Measurements from ENCODE around the gene BCAS1.

GRCh38 chr20:53990003-53990402 is 80.4 kb downstream of the BCAS1 start:
- TF ChIP-seq, protein P1, sequence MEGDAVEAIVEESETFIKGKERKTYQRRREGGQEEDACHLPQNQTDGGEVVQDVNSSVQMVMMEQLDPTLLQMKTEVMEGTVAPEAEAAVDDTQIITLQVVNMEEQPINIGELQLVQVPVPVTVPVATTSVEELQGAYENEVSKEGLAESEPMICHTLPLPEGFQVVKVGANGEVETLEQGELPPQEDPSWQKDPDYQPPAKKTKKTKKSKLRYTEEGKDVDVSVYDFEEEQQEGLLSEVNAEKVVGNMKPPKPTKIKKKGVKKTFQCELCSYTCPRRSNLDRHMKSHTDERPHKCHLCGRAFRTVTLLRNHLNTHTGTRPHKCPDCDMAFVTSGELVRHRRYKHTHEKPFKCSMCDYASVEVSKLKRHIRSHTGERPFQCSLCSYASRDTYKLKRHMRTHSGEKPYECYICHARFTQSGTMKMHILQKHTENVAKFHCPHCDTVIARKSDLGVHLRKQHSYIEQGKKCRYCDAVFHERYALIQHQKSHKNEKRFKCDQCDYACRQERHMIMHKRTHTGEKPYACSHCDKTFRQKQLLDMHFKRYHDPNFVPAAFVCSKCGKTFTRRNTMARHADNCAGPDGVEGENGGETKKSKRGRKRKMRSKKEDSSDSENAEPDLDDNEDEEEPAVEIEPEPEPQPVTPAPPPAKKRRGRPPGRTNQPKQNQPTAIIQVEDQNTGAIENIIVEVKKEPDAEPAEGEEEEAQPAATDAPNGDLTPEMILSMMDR (IDR thresholded peaks at IDR 0.05) = no peak
- TF ChIP-seq POLR2A (IDR thresholded peaks at IDR 0.05) = no peak

Measured in right lobe of liver (tissue), 4 donors.